LNCaP clone FGC (cell line): ENCODE results near the gene NUP210.
A peak's percentile ranks its signal among the peaks of the same experiment; 100 is the strongest.
"Not testable (repeated sequence)": the region's sequence is repeated elsewhere in the genome, so short reads cannot be mapped to it uniquely, and the experiment has no call there.

Source experiments
- DNase-seq: peaks from one replicate; pipeline ENCODE4 v3.0.0-alpha.2; 2011; ENCODE audit warnings: low read depth
- H3K4me3 ChIP-seq: 2 replicates; pipeline ENCODE4 v1.5.1; 2011; ENCODE audit warnings: mild to moderate bottlenecking, low read depth, low read length, control low read depth
- TF ChIP-seq, protein P1 (sequence below): IDR thresholded peaks from 2 replicates; pipeline ENCODE4 v1.5.1; 2012; ENCODE audit warnings: mild to moderate bottlenecking; ENCODE audit not compliant: control insufficient read depth, insufficient read depth; ENCODE audit errors: extremely low read depth

Gene NUP210

DNA sequence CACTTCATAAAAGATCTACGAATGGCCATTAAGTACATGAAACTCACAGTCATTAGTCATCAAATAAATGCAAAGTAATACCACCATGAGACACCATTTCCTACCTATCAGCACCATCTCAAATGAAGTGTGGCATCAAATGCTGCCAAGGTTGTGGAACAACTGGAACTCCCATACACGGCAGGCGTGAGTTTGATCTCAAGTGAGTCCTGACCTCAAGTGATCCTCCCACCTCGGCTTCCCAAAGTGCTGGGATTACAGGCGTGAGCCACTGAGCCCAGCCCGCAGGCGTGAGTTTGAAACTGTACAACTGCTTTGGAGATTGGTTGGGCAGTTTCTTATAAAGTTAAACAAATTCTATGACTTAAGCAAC is 31.2 kb upstream of the NUP210 start:
- peak overlapping the region; percentile 67 for H3K4me3 ChIP-seq
- TF ChIP-seq, protein P1, sequence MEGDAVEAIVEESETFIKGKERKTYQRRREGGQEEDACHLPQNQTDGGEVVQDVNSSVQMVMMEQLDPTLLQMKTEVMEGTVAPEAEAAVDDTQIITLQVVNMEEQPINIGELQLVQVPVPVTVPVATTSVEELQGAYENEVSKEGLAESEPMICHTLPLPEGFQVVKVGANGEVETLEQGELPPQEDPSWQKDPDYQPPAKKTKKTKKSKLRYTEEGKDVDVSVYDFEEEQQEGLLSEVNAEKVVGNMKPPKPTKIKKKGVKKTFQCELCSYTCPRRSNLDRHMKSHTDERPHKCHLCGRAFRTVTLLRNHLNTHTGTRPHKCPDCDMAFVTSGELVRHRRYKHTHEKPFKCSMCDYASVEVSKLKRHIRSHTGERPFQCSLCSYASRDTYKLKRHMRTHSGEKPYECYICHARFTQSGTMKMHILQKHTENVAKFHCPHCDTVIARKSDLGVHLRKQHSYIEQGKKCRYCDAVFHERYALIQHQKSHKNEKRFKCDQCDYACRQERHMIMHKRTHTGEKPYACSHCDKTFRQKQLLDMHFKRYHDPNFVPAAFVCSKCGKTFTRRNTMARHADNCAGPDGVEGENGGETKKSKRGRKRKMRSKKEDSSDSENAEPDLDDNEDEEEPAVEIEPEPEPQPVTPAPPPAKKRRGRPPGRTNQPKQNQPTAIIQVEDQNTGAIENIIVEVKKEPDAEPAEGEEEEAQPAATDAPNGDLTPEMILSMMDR: no peak
- peak; percentile 25 for DNase-seq

DNA sequence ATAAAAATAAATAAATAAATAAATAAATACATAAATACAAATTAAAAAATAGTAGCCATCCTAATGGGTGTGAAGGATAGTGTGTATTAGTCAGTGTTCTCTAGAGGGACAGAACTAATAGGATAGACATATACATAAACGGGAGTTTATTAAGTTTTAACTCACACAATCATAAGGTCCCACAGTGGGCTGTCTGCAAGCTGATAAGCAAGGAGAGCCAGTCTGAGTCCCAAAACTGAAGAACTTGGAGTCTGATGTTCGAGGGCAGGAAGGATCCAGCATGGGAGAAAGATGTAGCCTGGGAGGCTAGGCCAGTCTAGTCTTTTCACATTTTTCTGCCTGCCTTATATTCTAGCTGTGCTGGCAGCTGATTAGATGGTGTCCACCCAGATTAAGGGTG is 22.8 kb upstream of the NUP210 start:
- not testable (repeated sequence) for DNase-seq, H3K4me3 ChIP-seq

DNA sequence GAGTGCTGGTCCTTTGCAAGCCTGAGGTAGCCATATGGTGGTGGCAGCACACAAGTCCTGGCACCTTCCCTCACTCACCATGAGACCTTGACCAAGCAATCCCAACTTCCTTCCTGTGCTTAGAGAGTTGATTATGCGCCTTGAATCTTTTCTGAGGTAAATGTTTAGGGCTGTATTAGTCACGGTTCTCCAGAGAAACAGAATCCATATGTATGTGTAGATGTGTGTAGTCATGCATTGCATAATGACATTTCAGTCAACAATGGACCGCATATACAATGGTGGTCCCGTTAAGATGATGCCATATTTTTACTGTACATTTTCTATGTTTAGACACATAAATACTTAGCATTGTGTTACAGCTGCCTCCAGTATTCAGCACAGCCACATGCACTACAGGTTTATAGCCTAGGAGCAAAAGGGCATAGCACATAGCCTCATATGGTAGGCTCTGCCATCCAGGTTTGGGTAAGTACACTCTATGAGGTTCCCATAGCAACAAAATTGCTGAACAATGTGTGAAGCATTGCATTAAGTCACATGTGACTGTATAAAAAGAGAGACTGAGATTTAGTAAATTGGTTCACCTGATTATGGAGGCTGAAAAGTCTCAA is 20.2 kb upstream of the NUP210 start:
- TF ChIP-seq, protein P1: no peak
- H3K4me3 ChIP-seq: no peak overlapping the region
- DNase-seq: no peak

DNA sequence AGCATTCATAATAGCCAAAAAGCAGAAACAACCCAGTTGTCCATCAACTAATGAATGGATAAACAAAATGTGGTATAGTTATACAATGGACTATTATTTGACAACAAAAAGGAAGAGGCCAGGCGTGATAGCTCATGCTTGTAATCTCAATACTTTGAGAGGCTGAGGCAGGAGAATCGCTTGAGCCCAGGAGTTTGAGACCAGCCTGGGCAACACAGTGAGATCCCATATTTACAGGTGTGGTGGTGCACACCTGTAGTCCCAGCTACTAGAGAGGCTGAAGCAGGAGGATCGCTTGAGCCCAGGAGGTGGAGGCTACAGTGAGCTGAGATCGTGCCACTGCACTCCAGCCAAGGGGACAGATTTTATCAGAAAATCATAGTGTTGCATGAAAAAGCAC is 16.1 kb upstream of the NUP210 start:
- not testable (repeated sequence) for DNase-seq, H3K4me3 ChIP-seq

DNA sequence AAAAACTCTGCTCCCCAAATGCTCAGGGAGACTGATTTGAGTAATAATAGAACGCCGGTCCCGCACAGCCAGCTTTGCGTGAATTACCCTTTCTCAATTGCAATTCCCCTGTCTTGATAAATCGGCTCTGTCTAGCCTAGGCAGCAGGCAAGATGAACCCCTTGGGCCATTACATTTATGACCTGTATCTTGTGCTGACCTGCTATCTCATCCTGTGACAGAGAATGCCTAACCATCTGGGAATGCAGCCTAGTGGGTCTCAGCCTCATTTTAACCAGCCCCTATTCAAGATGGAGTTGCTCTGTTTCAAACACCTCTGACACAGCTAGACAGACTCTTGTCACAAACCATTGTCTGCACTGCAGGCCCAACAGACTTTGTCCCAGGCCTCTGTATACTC is 13.8 kb upstream of the NUP210 start:
- TF ChIP-seq, protein P1: no peak
- H3K4me3 ChIP-seq: no peak overlapping the region
- no peak for DNase-seq

DNA sequence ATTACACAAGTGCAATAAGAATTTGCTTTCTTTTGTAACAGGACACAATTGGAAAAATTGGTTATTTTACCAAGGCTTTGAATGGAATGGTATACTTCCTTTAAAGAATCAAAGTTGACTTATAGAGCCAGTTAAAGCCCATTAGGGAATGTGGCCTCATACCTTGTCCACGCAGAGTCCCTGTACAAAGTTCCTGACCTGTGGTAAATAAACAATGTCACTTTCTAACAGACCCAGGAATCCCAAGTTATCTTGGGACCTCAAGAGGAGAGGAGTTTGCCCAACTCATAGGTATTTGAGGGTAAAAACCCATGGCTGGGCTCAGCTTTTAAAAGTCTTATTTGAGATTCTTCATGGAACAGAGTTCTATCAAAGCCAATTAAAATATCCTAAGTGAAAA is 12.0 kb upstream of the NUP210 start:
- TF ChIP-seq, protein P1: no peak
- no peak for DNase-seq

DNA sequence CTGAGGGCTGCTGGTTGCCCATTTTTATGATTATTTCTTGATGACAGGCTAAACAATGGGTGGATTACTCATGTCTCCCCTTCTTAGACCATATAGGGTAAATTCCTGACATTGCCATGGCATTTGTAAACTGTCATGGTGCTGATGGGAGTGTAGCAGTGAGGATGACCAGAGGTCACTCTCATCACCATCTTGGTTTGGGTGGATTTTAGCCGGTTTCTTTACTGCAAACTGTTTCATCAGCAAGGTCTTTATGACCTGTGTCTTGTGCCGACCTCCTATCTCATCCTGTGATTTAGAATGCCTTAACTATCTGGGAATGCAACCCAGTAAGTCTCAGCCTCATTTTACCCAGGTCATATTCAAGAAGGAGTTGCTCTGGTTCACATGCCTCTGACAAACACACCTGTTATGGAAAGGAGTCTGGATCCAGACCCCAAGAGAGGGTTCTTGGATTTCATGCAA is 10.3 kb upstream of the NUP210 start:
- H3K4me3 ChIP-seq, DNase-seq: not testable (repeated sequence)

More for the DNA sequence above, 12.0 kb upstream of the NUP210 start:
- no peak overlapping the region for H3K4me3 ChIP-seq

DNA sequence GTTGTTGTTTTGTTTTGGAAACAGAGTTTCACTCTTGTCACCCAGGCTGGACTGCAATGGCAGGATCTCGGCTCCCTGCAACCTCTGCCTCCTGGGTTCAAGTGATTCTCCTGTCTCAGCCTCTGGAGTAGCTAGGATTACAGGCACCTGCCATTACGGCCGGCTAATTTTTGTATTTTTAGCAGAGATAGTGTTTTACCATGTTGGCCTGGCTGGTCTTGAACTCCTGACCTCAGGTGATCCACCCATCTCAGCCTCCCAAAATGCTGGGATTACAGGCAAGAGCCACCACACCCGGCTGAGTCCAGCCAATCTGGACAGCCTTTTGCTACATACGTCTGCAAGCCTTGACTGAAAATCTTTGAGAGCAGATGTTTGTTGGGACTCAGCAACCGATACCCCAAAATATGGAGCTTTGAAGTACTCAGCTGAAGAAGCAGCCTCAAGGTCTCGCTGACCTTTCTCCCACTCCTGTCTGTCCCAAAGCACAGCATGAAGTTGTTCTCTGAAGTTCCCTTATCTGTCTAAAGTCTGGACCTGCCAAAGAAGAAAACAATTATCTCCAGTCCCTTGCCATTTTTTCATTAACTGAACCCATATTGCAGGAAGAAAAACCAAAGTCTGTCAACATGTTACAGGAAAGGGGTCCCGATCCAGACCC is 9.6 kb upstream of the NUP210 start:
- H3K4me3 ChIP-seq: no peak overlapping the region
- TF ChIP-seq, protein P1: no peak
- no peak for DNase-seq

DNA sequence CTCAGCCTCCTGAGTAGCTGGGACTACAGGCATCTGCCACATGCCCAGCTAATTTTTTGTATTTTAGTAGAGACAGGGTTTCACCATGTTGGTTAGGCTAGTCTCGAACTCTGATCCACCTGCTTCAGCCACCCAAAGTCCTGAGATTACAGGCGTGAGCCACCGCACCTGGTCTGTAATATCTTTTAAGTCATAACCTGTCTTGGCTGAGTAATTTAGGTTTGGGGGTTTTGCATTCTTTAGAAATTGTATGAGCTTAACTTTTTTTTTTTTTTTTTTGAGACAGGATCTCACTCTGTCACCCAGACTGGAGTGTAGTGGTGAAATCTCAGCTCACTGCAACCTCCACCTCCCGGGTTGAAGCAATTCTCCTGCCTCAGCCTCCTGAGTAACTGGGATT is 8.6 kb upstream of the NUP210 start:
- DNase-seq, H3K4me3 ChIP-seq: not testable (repeated sequence)
